ENCODE measurements around the gene GPC4. TPM values are rescaled to one million over a fixed set of nuclear protein-coding genes. Genes with fewer than 3 reads are reported as not detected.

GPC4 gene
- total and polyA plus RNA-seq, 2 donors (not counting 3 experiments of a cell fraction or from before 2014, with no cell fraction given), result 0.20 TPM; not detected in 1

DNA sequence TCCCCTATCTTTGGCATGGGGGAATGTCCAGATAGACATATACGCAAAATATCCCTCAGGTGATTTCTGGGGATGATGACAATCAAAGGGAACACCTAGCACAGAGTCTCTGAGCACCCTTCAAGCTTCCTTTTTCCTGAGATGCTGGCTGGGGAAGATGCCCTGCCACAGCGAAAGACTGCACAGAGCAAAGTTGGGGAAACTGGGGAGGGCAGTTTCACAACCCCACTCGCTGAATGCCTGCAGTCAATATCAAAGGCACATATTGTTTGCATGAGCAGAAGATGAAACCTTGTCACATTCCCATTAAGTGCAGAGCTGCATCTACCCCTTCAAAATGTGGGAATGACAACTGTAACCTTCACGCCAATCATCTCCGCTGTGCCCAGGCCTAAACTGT, 2.6 kb downstream of the GPC4 start:
- H3K9me3 ChIP-seq (replicated peaks; ENCODE audit: control insufficient read depth, insufficient read depth, low read length), result no peaks in the 10 kb centered on the region
- no peak for DNase-seq (ENCODE audit: low read depth, low spot score)
- TF ChIP-seq, protein P1, sequence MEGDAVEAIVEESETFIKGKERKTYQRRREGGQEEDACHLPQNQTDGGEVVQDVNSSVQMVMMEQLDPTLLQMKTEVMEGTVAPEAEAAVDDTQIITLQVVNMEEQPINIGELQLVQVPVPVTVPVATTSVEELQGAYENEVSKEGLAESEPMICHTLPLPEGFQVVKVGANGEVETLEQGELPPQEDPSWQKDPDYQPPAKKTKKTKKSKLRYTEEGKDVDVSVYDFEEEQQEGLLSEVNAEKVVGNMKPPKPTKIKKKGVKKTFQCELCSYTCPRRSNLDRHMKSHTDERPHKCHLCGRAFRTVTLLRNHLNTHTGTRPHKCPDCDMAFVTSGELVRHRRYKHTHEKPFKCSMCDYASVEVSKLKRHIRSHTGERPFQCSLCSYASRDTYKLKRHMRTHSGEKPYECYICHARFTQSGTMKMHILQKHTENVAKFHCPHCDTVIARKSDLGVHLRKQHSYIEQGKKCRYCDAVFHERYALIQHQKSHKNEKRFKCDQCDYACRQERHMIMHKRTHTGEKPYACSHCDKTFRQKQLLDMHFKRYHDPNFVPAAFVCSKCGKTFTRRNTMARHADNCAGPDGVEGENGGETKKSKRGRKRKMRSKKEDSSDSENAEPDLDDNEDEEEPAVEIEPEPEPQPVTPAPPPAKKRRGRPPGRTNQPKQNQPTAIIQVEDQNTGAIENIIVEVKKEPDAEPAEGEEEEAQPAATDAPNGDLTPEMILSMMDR (IDR thresholded peaks at IDR 0.05; ENCODE audit: extremely low read depth in 1 of 2, insufficient read depth in 1 of 2, low read depth in 1 of 2, low read length in 2 of 2), result no peak
- TF ChIP-seq GATA2 (IDR thresholded peaks at IDR 0.05; ENCODE audit: insufficient read depth, insufficient read length, low read depth, low read length) (no peak), FOS (IDR thresholded peaks at IDR 0.05; ENCODE audit: borderline replicate concordance, insufficient read depth, low read length) (no peak), JUN (IDR thresholded peaks at IDR 0.05; ENCODE audit: borderline replicate concordance, insufficient read depth, insufficient read length, low read depth) (no peak), POLR2A (IDR thresholded peaks at IDR 0.05; ENCODE audit: low read depth, low read length) (no peak), POLR2AphosphoS5 (IDR thresholded peaks at IDR 0.05; ENCODE audit: insufficient read depth, low read depth, low read length) (no peak), EZH2 (IDR thresholded peaks at IDR 0.05; ENCODE audit: borderline replicate concordance, low read depth, low read length, severe bottlenecking) (no peak), MYC (IDR thresholded peaks at IDR 0.05; ENCODE audit: low read depth, low read length) (no peak)
- TF ChIP-seq, protein P2, sequence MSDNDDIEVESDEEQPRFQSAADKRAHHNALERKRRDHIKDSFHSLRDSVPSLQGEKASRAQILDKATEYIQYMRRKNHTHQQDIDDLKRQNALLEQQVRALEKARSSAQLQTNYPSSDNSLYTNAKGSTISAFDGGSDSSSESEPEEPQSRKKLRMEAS (IDR thresholded peaks at IDR 0.05; ENCODE audit: insufficient read depth, insufficient read length), result no peak
- no peaks in the 10 kb centered on the region for H3K9me1 ChIP-seq (replicated peaks; ENCODE audit: control insufficient read depth, extremely low read depth, insufficient read depth, low read length)
- no peak overlapping the region for H3K4me3 ChIP-seq (replicated peaks in 1 of 3; ENCODE audit: insufficient read depth in 1 of 3, low read depth in 1 of 3, low read length in 3 of 3)
- FAIRE-seq, result no peak
- ChIA-PET POLR2A (no interaction called here), CTCF (no interaction called here)
- intact Hi-C loops (cut with micrococcal nuclease) (no loop called here), dilution Hi-C loops (cut with MboI; ENCODE audit: extremely low pct_ligation_motif_present, low sequenced_read_pairs) (no loop called here)
- no peaks in the 10 kb centered on the region for H3K4me1 ChIP-seq (ENCODE audit: control insufficient read depth, extremely low read depth, insufficient read depth, low read length)
- no peak overlapping the region for H3K4me2 ChIP-seq (ENCODE audit: insufficient read depth, low read length)
- no peaks in the 10 kb centered on the region for H3K79me2 ChIP-seq (ENCODE audit: control insufficient read depth, insufficient read depth, low read length)
- no peaks in the 10 kb centered on the region for H3K36me3 ChIP-seq (ENCODE audit: control insufficient read depth in 2 of 2, extremely low read depth in 1 of 2, insufficient read depth in 2 of 2, low read length in 2 of 2)
- H3K9ac ChIP-seq (replicated peaks; ENCODE audit: extremely low read depth, insufficient read depth, low read length), result no peak overlapping the region
- no peak overlapping the region for H3K27ac ChIP-seq (ENCODE audit: insufficient read depth, low read depth, low read length)
- no TSS peak for BruUV-seq (replicated peaks)
- peaks cover 7 to 23% of the 10 kb centered on the region in 2 experiments for H3K27me3 ChIP-seq (ENCODE audit: control insufficient read depth in 2 of 2, insufficient read depth in 2 of 2, low read length in 2 of 2)
- H4K20me1 ChIP-seq (replicated peaks; ENCODE audit: control insufficient read depth, extremely low read depth, insufficient read depth, low read length), result no peaks in the 10 kb centered on the region
- no peak overlapping the region for H2AFZ ChIP-seq (ENCODE audit: low read depth, low read length)

All from endothelial cell of umbilical vein (primary cell).